ENCODE data around the gene AGBL3. TPM values are rescaled to one million over a fixed set of nuclear protein-coding genes. Genes with fewer than 3 reads are reported as not detected.
A peak's percentile ranks its signal among the peaks of the same experiment; 100 is the strongest.

AGBL3 gene
- total and polyA plus RNA-seq, 3 donors from 2014 or later: 10.0 to 21.6 (median 13.9) TPM

GRCh38 chr7:134948246-134948645 is 38.1 kb upstream of the AGBL3 start:
- WGBS, 2 donors: 85% methylated on average over 4 of the region's 4 CpGs
- intact Hi-C loops (cut with DNase I; ENCODE audit: low total_unique reads): no loop called here
- Histone ChIP-seq H3K4me1 (no peaks in the 10 kb centered on the region), H3K9me3 (no peaks in the 10 kb centered on the region), H3K27ac (no peak overlapping the region), H3K36me3 (ENCODE audit: low read depth, missing control alignments) (no peaks in the 10 kb centered on the region), H3K27me3 (no peaks in the 10 kb centered on the region), H3K4me3 (no peak overlapping the region)
- TF ChIP-seq CTCF (IDR thresholded peaks at IDR 0.05): no peak
- TF ChIP-seq POLR2A (IDR thresholded peaks at IDR 0.05): no peak
- DNase-seq: no peak

- H3K27me3 ChIP-seq: no peaks in the 10 kb centered on the region
- no peaks in the 10 kb centered on the region for H3K9me3 ChIP-seq
- no peaks in the 10 kb centered on the region for H3K4me1 ChIP-seq
- no peak for DNase-seq
- no peak overlapping the region for H3K4me3 ChIP-seq
- TF ChIP-seq POLR2A (IDR thresholded peaks at IDR 0.05): no peak
- no peak for TF ChIP-seq CTCF (IDR thresholded peaks at IDR 0.05)
- H3K27ac ChIP-seq: no peak overlapping the region
- 75 to 86% methylated on average over 1 of the region's 1 CpG for WGBS, 2 donors
- intact Hi-C loops (cut with DNase I; ENCODE audit: low total_unique reads): no loop called here
- H3K36me3 ChIP-seq (ENCODE audit: low read depth, missing control alignments): no peaks in the 10 kb centered on the region
These were observed 37.6 kb upstream of the AGBL3 start for GRCh38 chr7:134948736-134949135.

- intact Hi-C loops (cut with DNase I; ENCODE audit: low total_unique reads): no loop called here
- no peaks in the 10 kb centered on the region for H3K4me1 ChIP-seq
- H3K27me3 ChIP-seq: no peaks in the 10 kb centered on the region
- no peak overlapping the region for H3K4me3 ChIP-seq
- H3K9me3 ChIP-seq: no peaks in the 10 kb centered on the region
- H3K36me3 ChIP-seq (ENCODE audit: low read depth, missing control alignments): no peaks in the 10 kb centered on the region
- no peak overlapping the region for H3K27ac ChIP-seq
- no peak for DNase-seq
- TF ChIP-seq CTCF (IDR thresholded peaks at IDR 0.05) (no peak), POLR2A (IDR thresholded peaks at IDR 0.05) (no peak)
- WGBS, 2 donors: 69 to 72% methylated on average over 3 of the region's 3 CpGs
These were observed 37.1 kb upstream of the AGBL3 start for GRCh38 chr7:134949171-134949570.

- Histone ChIP-seq H3K9me3 (no peaks in the 10 kb centered on the region), H3K36me3 (ENCODE audit: low read depth, missing control alignments) (no peaks in the 10 kb centered on the region), H3K4me1 (no peaks in the 10 kb centered on the region), H3K27me3 (no peaks in the 10 kb centered on the region), H3K27ac (no peak overlapping the region), H3K4me3 (no peak overlapping the region)
- WGBS, 2 donors: 60 to 69% methylated on average over 9 of the region's 9 CpGs
- peak; percentile 33 to 55 (median 48) for TF ChIP-seq CTCF (IDR thresholded peaks at IDR 0.05)
- TF ChIP-seq POLR2A (IDR thresholded peaks at IDR 0.05): no peak
- no peak for DNase-seq
- intact Hi-C loops (cut with DNase I; ENCODE audit: low total_unique reads): loop anchor here (10.0 kb wide), 1 partner anchor 270 kb away; no protein-coding TSS in a partner anchor
These were observed 31.9 kb upstream of the AGBL3 start for GRCh38 chr7:134954197-134955082.
